Stimulated activated CD4-positive, alpha-beta T cell treated with anti-CD3 and anti-CD28 coated beads, Interleukin-12 subunit alpha, Interleukin-12 subunit beta, amount 100 ng/mL, for 4 hours (primary cell): Measurements from ENCODE around the gene INTS3.
"Not testable (repeated sequence)": the region's sequence is repeated elsewhere in the genome, so short reads cannot be mapped to it uniquely, and the experiment has no call there.

Experiments
- DNase-seq: peaks from one replicate; pipeline ENCODE4 v3.0.0-alpha.2; 2020

INTS3 gene

GRCh38 chr1:153779781-153780541 lies 52.1 kb downstream of the INTS3 start:
- no peak for DNase-seq

DNA sequence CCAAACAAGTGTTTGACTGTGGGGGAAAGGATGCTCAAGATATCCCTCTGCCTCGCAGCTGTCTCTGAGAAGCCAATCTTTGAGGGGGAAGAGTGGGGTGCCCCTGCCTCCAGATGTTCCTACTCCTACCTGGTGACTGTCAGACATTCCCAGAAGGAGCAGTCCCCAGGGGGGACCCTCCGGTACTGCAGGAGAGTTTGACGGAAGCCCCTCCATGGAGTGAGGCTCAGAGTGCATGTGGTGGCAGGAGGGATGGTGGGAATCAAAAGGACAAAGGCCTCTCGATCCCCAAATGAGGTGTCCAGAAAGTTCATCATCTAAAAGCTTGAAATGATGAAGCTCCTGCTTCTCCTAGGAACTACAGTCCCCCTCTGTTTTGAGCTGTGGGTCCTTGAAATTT lies 52.7 kb downstream of the INTS3 start:
- DNase-seq: no peak

GRCh38 chr1:153782648-153783047 lies 54.8 kb downstream of the INTS3 start:
- DNase-seq: not testable (repeated sequence)

GRCh38 chr1:153783233-153784190 lies 55.7 kb downstream of the INTS3 start:
- DNase-seq: peak; percentile 90

DNA sequence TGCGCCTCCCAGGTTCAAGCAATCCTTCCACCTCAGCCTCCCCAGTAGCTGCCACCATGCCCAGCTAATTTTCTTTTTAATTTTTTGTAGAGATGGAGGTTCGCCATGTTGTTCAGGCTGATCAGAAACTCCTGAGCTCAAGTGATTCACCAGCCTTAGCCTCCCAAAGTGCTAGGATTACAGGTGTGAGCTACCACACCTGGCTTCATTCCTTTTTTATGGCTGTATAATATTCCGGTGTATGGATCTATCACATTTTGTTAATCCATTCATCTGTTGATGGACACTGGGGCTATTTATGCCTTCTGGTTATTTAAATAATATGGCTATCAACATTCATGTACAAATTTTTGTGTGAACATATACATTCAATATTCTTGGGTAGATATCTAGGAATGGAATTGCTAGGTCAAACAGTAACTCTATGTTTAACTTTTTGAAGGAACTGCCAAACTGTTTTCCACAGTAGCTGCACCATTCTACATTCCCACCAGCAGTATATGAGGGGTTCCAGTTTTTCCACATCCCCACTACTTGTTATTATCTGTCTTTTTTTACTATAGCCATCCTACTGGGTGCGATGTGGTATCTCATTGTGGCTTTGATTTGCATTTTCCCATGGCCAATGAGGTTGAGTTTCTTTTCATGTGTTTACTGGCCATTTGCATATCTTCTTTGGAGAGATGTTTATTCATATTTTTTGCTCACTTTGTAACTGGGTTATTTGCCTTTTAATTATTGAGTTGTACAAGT lies 58.4 kb downstream of the INTS3 start:
- DNase-seq: no peak

DNA sequence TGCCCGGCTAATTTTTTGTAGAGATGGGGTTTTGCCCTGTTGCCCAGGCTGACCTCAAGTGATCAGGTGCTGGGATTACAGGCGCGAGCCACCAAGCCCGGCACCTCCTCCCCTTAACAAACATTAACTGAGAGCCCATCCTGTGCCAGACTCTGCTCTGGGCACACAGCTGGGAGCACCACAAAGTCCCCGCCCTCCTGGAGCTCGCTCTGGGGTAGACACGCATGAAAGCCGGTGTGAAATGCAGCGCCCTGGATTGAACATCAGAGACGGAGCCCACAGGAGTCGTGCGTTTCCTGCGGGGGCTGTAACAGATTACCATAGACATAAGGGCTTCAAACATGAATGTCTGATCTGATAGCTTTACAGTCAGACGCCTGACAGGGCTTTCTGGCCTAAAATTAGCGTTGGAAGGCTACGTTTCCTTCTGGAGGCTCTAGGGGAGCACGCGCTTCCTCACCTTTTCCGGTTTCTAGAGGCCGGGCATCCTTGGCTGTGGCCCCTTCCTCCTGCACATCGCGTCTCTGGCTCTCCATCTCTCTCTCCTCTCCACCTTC lies 61.7 kb downstream of the INTS3 start:
- no peak for DNase-seq

- no peak for DNase-seq
Measured at GRCh38 chr1:153790313-153790965, 62.6 kb downstream of the INTS3 start.

GRCh38 chr1:153790966-153791647 lies 63.3 kb downstream of the INTS3 start:
- no peak for DNase-seq

GRCh38 chr1:153791648-153792253 lies 63.9 kb downstream of the INTS3 start:
- no peak for DNase-seq

DNA sequence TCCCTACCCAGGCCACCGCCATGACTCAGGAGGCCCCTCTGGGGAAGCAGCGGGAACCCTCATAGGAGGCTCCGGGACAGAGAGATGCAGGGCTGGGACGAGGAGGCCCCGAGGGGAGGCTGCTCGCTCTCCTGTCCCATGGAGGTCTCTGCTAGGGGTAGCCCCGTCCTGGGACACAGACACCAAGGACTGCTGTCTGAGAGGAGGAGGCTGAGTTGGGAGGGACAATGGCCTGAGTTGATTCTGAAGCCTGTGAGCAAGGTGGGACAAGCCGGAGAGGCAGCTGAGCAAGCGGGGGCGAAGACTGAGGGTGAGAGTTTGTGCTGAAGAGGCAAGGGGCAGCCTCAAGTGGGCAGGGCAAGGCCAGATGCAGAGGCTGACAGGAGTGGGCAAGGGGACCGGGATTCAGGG lies 64.8 kb downstream of the INTS3 start:
- no peak for DNase-seq

GRCh38 chr1:153793261-153793972 lies 65.6 kb downstream of the INTS3 start:
- no peak for DNase-seq

DNA sequence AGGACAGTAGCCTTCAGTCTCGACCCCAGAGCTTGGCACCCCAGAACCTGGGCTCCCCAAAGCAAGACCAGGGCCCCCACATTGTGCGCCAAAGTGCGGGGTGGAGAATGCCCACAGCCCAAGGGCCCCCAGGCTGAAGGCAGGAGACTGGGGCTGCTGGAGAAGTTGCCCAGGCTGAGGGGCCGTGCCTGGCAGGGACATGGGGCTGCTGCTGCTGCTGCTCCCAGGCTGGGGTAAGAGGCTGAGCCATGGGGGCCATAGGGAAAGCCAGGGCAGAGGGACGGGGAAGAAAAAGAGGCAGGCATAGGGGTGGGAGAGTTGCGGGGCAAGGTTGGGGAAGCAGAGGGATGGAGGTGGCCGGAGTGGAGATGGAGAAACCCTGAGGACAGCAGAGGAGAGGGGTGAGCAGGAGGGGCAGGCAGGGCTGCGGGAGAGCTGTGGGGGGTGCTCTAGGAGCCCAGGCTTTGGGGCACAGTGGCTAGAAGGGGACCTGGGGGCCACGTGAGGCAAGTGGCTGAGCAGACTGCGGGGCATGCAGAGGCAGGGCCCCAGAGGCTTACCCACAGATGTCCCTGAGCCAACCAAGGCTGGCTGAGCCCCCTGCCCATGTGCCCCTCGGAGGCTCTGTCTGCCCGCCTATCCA lies 66.2 kb downstream of the INTS3 start:
- DNase-seq: no peak

- no peak for DNase-seq
Measured at GRCh38 chr1:153794624-153795329, 66.9 kb downstream of the INTS3 start.

- DNase-seq: no peak
Measured at GRCh38 chr1:153795330-153795837, 67.5 kb downstream of the INTS3 start.

DNA sequence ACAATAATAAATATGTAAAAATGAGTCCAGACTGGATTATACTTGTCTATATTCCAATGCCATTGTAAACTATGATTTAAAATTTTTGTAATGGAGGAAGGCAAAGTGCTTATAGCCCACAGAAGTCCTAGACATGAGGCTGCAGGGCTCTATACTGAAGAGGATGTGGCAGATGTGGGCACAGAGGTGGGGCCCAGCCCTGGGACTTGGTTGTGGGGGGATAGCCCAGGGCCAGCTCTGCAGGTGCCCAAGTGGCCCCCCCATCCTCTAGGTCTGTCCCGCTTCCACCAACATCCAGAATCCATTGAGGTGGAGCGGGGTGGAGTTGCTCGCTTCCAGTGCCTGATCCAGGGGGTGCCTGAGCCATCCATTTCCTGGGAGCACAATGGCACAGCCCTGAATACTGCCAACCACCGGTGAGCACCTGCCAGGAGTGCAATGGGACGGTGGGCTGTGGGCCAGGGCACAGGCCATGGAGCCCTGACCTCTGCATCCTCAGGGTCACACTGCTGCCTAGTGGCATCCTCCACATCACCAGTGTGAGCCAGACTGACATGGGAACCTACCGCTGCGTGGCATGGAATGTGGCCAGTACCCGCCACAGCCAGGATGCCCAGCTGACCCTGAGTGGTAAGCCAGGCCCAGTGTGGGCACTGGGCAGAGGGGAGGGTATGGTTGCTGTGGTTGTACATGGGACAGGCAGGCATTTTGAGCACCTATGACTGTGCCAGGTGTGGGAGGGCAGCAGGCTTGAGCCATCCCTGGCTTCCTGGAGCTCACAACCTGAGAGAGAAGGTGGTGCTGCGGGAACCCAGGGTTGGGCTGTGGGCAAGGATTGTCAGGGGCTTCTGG lies 68.3 kb downstream of the INTS3 start:
- DNase-seq: no peak

DNA sequence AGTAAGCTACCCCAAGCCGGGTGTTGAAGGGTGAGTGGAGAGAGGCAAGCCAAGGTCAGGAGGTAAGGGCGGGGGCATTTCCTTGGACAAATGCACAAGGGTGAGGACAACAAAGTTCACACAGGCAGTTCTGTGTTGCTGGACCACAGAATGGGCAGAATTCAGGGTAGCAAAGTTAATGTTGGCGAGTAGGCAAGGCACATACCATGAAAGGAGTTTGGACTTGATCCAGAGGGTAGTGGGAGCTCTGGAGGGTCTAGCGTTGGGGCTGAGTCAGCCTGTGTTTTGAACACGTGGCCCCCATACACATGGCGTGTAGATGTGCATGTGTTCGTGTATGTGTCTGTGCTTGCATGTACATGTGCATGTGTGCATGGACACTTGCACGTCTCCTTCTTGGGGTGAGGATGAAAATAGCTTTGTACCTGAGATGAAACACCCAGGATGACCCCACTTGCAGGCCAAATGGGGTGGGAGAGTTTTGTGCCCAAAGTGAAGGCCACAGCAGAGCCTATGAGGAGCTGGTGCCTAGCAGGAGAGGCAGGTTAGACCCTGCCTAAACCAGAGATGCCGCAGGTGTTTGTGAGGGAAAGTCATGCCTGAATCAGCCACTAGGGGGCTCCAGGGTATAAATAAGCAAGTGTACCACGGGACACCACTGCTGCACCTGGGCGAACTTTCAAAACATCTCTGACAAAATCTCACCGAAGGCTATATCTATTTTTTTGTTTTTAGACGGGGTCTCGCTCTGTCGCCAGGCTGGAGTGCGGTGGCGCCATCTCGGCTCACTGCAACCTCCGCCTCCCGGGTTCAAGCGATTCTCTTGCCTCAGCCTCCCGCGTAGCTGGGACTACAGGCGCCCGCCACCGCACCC lies 69.2 kb downstream of the INTS3 start:
- peak; percentile 81 for DNase-seq

- DNase-seq: no peak
Measured at GRCh38 chr1:153798468-153798780, 70.6 kb downstream of the INTS3 start.
